GM18520 (cell line): ENCODE data around the gene PTPRN2.

Experiments
- ATAC-seq: cut with Tn5 transposase; IDR thresholded peaks from one replicate; pipeline ENCODE4 v1.9.1; 2021; ENCODE audit not compliant: unreplicated experiment

Gene PTPRN2

DNA sequence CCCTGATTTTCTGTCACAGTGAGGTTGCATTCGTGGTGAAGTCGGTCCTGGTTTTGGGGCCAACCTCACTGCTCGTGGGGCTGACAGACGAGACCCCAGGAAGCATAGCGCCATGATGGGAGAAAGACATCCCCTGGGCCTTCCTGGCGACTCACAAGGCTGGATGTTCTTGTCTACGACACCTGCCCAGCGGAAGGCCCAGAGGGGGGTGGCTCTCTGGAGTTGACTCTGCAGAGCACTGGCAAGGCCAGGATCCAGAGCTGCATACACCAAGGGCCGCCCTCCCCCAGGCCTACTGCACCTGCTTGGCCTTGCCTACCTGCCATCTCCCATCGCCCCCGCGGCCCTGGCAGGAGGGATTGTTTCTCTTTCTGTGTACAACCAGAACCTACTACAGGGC, 608.9 kb downstream of the PTPRN2 start:
- no peak for ATAC-seq

DNA sequence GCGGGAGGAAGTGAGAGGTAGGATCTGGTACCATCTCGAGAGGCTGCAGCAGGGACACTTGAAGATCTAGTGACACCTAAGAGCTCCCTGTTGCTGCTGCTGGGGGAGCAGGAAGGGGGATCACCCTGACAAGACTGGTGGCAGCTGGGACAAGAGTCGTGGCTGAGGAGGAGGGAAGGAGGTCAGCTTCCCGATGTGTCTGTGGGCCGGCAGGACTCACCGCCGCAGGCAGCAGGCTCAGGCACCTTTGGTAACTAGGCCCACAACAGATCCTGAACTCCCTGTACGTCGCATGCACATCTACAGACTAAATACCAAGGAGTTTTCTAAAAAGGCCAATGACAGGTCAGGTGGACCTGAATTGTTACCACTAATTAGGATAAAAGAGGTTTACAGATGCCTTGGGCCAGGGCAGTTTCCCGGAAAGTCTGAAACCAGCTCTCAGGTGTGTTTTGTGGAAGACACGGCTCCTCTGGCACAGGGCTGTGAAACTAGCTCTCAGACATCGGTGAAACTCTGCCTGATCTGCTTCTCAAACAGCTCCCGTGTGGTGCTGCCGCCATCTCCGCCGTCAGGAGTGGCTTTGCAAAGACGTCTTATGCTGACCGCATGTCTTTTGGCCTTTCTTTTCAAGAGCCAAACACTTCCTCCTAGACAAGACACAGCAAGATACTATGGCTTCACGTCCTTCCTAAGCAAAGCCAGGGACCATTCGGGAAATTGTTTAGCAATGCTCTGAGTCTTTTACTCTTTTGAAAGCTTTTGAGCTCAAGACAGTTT, 609.7 kb downstream of the PTPRN2 start:
- no peak for ATAC-seq

DNA sequence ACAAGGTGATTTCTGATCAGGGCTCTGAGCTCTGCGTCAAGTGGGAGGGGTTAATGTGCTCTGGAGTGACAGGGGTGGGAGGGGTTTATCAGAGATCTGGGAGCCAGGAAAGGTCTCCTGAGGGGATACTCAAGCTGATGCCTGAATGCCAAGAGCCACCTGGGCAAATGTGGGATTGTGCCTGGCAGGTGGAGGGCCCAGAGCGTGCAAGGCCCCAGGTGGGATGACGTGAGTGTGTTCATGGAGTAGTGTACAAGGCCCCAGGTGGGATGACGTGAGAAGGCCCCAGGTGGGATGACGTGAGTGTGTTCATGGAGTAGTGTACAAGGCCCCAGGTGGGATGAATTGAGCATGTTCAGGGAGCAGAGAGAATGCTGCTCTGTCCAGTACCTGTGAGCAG, 610.3 kb downstream of the PTPRN2 start:
- ATAC-seq, result no peak

- no peak for ATAC-seq
These were observed 611.2 kb downstream of the PTPRN2 start for GRCh38 chr7:157976406-157976805.

- ATAC-seq, result no peak
These were observed 611.9 kb downstream of the PTPRN2 start for GRCh38 chr7:157975401-157976372.

GRCh38 chr7:157974678-157975230, 612.9 kb downstream of the PTPRN2 start:
- ATAC-seq, result no peak

DNA sequence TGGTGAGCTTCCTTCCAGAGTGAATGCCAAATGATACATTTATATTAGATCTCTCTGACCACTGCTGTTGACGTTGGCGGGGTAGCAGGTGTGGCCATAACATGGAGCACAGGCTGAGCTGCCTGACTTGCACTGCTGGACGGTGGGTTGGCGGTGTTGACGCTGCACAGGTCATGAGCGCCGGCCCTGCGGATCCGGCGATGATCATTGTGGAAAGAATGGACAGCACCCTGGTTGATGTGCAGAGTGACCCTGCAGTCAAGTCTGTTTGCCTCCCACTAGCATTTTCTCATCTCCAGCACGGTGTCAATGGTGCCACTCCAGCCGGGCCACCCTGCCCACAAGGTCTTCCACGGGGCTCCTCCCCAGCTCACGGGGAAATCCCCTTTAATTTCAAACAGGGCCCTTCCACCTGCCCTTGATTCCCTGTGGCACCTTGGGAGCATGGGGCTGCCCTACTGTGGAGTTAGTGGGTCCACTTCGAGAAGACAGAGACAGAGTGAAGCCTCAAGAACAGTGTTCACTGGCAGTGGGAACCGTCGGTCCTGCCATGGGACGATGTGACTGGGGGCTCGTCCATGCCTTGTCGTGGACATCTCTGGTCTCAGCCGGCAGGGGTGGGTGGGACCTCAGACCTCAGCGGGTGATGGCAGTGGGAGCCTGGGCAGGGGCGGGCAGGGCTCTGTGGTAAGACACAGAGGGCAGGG, 613.5 kb downstream of the PTPRN2 start:
- ATAC-seq, result no peak

GRCh38 chr7:157972914-157973313, 614.7 kb downstream of the PTPRN2 start:
- ATAC-seq, result no peak

- ATAC-seq, result no peak
These were observed 616.1 kb downstream of the PTPRN2 start for GRCh38 chr7:157971501-157971900.

- no peak for ATAC-seq
These were observed 616.9 kb downstream of the PTPRN2 start for GRCh38 chr7:157970744-157971143.

DNA sequence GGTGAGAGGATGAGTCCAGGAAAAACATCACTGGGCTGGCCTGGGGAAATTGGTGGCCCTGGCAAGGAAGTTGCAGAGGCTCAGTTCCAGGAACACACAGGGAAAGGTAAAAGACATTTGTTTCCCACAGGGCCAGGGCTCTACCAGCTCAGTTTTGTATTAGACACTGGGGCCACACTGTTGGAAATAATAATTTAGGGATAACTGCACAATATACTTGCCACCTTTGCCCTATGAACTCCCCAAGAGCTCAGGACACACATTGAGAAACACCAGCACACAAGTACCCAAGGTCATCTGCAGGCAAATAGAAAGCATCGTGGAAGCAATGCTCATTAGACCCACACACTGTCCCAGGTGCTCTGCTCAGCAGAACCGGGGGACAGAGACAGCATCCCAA, 617.6 kb downstream of the PTPRN2 start:
- no peak for ATAC-seq

- ATAC-seq, result no peak
These were observed 621.1 kb downstream of the PTPRN2 start for GRCh38 chr7:157966490-157966889.

DNA sequence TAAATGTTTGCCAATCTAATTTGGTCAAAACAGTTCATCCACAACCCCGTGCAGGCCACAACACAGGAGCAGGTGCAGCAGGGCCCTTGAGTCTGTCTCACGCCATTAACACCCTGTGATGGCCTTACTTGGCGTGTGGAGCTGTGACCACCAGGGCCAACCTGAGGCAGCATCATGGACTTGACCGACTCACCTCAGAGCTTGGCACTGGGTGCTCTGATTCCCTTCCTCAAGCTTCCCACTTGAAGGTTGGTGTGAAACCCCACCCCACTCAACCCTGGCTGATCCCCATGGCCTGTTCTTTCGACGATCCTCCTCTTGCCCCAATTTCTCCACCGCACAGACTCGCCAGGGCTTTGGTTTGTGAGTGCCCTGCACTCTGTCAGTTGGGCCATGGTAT, 623.1 kb downstream of the PTPRN2 start:
- no peak for ATAC-seq

DNA sequence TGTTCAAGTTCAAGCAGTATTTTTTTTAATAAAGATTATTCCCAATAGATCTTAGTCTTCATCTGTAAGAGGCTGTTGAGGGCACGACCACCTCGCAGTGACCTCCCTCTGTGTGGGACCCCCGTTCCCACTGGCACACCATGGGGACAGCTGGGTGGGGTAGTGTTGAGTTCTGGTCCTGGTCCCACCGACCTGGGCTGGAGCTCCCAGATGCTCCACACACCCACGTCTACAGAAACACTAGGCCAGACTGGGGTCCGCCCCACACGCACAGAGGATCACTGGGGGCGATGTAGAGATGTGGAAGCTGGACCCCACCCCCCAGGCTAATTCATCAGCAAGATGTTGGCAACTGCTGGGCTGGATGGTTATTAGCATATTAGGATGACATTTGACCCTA, 623.6 kb downstream of the PTPRN2 start:
- ATAC-seq, result no peak

DNA sequence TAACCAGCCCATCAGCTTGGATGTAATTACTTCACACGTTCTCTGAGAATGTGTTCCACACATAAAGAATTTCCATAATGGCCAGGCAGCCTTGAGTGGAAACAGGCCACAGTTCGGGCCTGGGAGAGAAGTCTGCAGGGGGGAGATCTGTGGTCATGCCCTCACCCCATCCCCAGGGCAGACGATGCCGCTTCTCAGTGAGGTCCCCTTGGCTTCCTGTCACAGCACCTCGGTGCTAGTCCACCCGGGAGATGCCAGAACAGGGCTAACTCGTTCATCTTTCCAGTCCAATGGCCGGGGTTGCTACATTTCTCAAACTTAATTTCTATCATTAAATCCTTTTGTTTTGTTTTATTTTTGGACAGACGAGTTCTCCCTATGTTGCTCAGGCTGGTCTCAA, 624.1 kb downstream of the PTPRN2 start:
- ATAC-seq, result no peak

- ATAC-seq, result no peak
These were observed 624.9 kb downstream of the PTPRN2 start for GRCh38 chr7:157962458-157963306.

DNA sequence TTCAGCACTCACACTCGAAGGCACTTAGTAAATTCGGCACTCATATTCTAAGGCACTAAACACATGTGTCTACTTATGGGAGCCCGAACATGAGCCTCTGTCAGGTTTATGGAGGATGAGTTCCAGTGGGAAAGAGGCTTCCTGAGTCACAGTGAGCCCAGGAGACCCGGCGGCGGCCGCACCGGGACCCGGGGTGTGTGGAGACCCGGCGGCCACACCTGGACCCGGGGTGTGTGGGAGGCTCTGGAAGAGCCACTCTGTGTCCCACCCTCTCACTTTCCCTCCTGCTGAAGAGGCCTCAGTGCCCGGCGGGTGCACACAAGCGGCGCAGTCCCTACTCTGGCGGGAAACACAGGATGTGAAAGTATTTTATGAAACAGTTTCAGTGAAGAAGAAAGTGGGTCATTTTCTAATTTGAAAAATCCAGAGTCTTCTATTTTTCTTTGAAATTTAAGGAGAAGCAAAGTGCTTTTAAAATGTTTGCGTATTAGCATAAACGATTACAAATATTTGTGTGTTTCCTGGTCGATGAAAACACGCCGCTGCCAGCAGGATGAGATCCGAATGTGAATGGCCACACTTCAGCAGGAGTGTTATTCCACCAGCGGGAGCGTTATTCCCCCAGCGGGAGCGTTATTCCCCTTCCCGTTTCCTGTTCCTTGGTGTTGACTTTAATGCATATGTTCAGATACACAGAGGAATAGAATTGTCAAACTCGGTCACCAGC, 625.7 kb downstream of the PTPRN2 start:
- ATAC-seq, result no peak

GRCh38 chr7:157955348-157955999, 632.1 kb downstream of the PTPRN2 start:
- ATAC-seq, result no peak

DNA sequence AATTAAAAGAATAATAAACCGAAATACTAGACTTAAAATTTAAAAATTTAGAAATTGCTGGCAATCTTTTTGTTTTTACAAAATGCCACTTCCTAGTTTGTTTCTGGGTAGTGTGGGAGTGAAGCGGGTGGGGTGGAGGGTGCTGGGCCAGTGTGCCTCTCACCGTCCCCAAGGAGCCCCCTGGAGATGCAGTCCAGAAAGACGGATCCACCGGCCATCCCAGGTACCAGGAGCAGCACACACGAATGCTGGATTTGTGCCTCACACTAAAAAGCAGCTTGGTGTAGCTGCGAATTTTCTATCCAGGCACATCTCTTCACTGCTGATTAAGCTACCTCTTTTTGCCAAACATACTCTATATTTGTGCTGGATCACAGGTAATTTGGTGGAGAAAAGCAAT, 632.7 kb downstream of the PTPRN2 start:
- ATAC-seq, result no peak
